Astrocyte (in vitro differentiated cells and primary cell): ENCODE measurements around the gene MRPL46. TPM values are rescaled to one million over a fixed set of nuclear protein-coding genes. Genes with fewer than 3 reads are reported as not detected.

ENCODE experiments used
- DNase-seq: peaks from one replicate; pipeline ENCODE4 v3.0.0-alpha.2; 2010; ENCODE audit warnings: low read depth
- FAIRE-seq: peaks from 2 replicates; lab custom pipeline; 2011; peaks lifted over from hg19 to GRCh38; lab: Jason Lieb, UNC
- H2AFZ ChIP-seq: 2 replicates; pipeline ENCODE4 v1.6.0; 2012; ENCODE audit warnings: low read depth, low read length, inconsistent platforms
- H3K27ac ChIP-seq: 2 replicates; pipeline ENCODE4 v1.5.1; 2011; ENCODE audit warnings: low read depth, low read length, inconsistent platforms
- H3K27me3 ChIP-seq: 2 replicates; pipeline ENCODE4 v1.6.0; 2011; ENCODE audit warnings: low read length, inconsistent platforms; ENCODE audit not compliant: insufficient read depth
- H3K36me3 ChIP-seq: 2 replicates; pipeline ENCODE4 v1.5.1; 2011; ENCODE audit warnings: low read length, inconsistent platforms; ENCODE audit not compliant: insufficient read depth
- H3K4me1 ChIP-seq: 2 replicates; pipeline ENCODE4 v1.5.1; 2011; ENCODE audit warnings: low read length, inconsistent platforms; ENCODE audit not compliant: insufficient read depth
- H3K4me2 ChIP-seq: 2 replicates; pipeline ENCODE4 v1.6.0; 2012; ENCODE audit warnings: low read length, inconsistent platforms
- H3K4me3 ChIP-seq: 2 replicates; pipeline ENCODE4 v1.5.1; 2011; ENCODE audit warnings: low read depth, mild to moderate bottlenecking, low read length, inconsistent platforms; ENCODE audit not compliant: insufficient read depth
- H3K79me2 ChIP-seq: 2 replicates; pipeline ENCODE4 v1.6.0; 2012; ENCODE audit warnings: mild to moderate bottlenecking, low read length, inconsistent platforms; ENCODE audit not compliant: insufficient read depth
- H3K9ac ChIP-seq: 2 replicates; pipeline ENCODE4 v1.6.0; 2012; ENCODE audit warnings: mild to moderate bottlenecking, low read length, inconsistent platforms
- H3K9me3 ChIP-seq: 2 replicates; pipeline ENCODE4 v1.5.1; 2012; ENCODE audit warnings: low read depth, mild to moderate bottlenecking, low read length, inconsistent platforms; ENCODE audit not compliant: insufficient read depth
- H4K20me1 ChIP-seq: 2 replicates; pipeline ENCODE4 v1.6.0; 2012; ENCODE audit warnings: low read length, inconsistent platforms; ENCODE audit not compliant: insufficient read depth
- H3K27ac Mint-ChIP-seq: one replicate; pipeline ENCODE4 v1.8.0; 2021; ENCODE audit warnings: mild to moderate bottlenecking, mixed read lengths; ENCODE audit not compliant: unreplicated experiment
- H3K27me3 Mint-ChIP-seq: one replicate; pipeline ENCODE4 v1.8.0; 2021; ENCODE audit warnings: low read depth, mixed read lengths; ENCODE audit not compliant: unreplicated experiment
- H3K36me3 Mint-ChIP-seq: one replicate; pipeline ENCODE4 v1.8.0; 2021; ENCODE audit warnings: low read depth, mixed read lengths; ENCODE audit not compliant: unreplicated experiment
- H3K4me1 Mint-ChIP-seq: one replicate; pipeline ENCODE4 v1.8.0; 2021; ENCODE audit warnings: low read depth, mixed read lengths; ENCODE audit not compliant: unreplicated experiment
- H3K4me3 Mint-ChIP-seq: one replicate; pipeline ENCODE4 v1.8.0; 2021; ENCODE audit warnings: mild to moderate bottlenecking, moderate library complexity, mixed read lengths; ENCODE audit not compliant: unreplicated experiment
- H3K9me3 Mint-ChIP-seq: one replicate; pipeline ENCODE4 v1.8.0; 2021; ENCODE audit warnings: mild to moderate bottlenecking, mixed read lengths; ENCODE audit not compliant: unreplicated experiment
- EZH2 ChIP-seq: IDR thresholded peaks from 2 replicates; pipeline ENCODE4 v1.6.1; 2012; ENCODE audit warnings: mild to moderate bottlenecking, low read length, inconsistent platforms; ENCODE audit not compliant: insufficient read depth
- total RNA-seq: library from RNA; stranded (reverse); gene quantifications from 2 replicates; pipeline ENCODE4 v1.2.1, GENCODE V29; 2021
- TF ChIP-seq, protein P1 (sequence below): IDR thresholded peaks from 2 replicates; pipeline ENCODE4 v1.5.1; 2011; ENCODE audit warnings: low read depth, mild to moderate bottlenecking, inconsistent platforms, low read length, moderate library complexity; ENCODE audit not compliant: insufficient read depth

Gene MRPL46
- total RNA-seq, 1 donor from 2014 or later: 24.3 TPM

GRCh38 chr15:88487796-88488523 lies 20.8 kb upstream of the MRPL46 start:
- no peaks in the 10 kb centered on the region for H3K36me3 Mint-ChIP-seq

DNA sequence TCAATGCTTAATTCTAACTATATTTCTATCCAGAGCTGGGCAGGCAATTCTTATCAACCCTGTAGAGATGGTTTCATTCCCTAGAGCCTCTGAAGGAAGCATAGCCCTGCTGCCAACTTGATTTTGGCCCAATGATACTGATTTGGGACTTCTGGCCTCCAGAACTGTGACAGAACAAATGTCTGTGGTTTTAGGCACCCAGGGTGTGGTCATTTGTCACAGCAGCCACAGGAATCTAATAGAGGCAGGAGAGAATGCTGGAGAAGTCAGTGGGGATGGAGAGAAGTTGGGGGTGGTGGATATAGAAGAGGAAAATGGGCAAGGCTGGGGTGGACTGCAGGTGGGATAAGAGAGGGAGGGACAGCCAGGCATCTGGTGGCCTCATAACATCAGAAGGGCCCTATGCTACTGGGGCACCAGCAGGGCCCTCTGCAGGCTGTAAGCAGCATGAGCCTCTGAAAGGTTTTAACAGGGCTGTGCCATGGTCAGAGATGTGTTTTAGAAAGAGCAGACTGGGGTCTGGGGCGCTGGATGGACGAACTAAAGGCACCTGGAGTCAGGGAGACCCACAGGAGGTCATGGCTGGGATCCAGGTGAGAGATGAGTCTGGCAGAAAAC lies 20.1 kb upstream of the MRPL46 start:
- Histone ChIP-seq H2AFZ (no peak overlapping the region), H3K79me2 (no peaks in the 10 kb centered on the region), H3K27me3 (peaks cover 3% of the 10 kb centered on the region), H3K4me2 (no peak overlapping the region), H4K20me1 (no peaks in the 10 kb centered on the region), H3K36me3 (no peaks in the 10 kb centered on the region), H3K4me3 (no peak overlapping the region), H3K9ac (no peak overlapping the region), H3K4me1 (no peaks in the 10 kb centered on the region), H3K27ac (no peak overlapping the region), H3K9me3 (no peaks in the 10 kb centered on the region)
- Mint-ChIP-seq H3K9me3 (no peaks in the 10 kb centered on the region), H3K4me1 (peaks cover 8% of the 10 kb centered on the region), H3K36me3 (no peaks in the 10 kb centered on the region), H3K27me3 (peaks cover 7% of the 10 kb centered on the region), H3K27ac (peak overlapping the region; percentile 41), H3K4me3 (no peak overlapping the region)
- TF ChIP-seq EZH2: no peak
- TF ChIP-seq, protein P1, sequence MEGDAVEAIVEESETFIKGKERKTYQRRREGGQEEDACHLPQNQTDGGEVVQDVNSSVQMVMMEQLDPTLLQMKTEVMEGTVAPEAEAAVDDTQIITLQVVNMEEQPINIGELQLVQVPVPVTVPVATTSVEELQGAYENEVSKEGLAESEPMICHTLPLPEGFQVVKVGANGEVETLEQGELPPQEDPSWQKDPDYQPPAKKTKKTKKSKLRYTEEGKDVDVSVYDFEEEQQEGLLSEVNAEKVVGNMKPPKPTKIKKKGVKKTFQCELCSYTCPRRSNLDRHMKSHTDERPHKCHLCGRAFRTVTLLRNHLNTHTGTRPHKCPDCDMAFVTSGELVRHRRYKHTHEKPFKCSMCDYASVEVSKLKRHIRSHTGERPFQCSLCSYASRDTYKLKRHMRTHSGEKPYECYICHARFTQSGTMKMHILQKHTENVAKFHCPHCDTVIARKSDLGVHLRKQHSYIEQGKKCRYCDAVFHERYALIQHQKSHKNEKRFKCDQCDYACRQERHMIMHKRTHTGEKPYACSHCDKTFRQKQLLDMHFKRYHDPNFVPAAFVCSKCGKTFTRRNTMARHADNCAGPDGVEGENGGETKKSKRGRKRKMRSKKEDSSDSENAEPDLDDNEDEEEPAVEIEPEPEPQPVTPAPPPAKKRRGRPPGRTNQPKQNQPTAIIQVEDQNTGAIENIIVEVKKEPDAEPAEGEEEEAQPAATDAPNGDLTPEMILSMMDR: no peak
- FAIRE-seq (no peak), DNase-seq (peak; percentile 6)

More at GRCh38 chr15:88487796-88488523, 20.8 kb upstream of the MRPL46 start:
- no peak for DNase-seq
- Histone ChIP-seq H3K4me1 (no peaks in the 10 kb centered on the region), H3K27me3 (peaks cover 3% of the 10 kb centered on the region), H3K79me2 (no peaks in the 10 kb centered on the region), H3K9ac (no peak overlapping the region), H3K9me3 (no peaks in the 10 kb centered on the region), H4K20me1 (no peaks in the 10 kb centered on the region), H3K4me2 (no peak overlapping the region), H2AFZ (no peak overlapping the region), H3K36me3 (no peaks in the 10 kb centered on the region), H3K4me3 (no peak overlapping the region), H3K27ac (no peak overlapping the region)
- Mint-ChIP-seq H3K27me3 (peaks cover 7% of the 10 kb centered on the region), H3K27ac (peak overlapping the region; percentile 41), H3K9me3 (no peaks in the 10 kb centered on the region), H3K4me3 (no peak overlapping the region), H3K4me1 (peaks cover 8% of the 10 kb centered on the region)
- TF ChIP-seq EZH2: no peak
- TF ChIP-seq, protein P1: no peak
- FAIRE-seq: no peak
